ENCODE results near the gene CYTH4. TPM values are rescaled to one million over a fixed set of nuclear protein-coding genes. Genes with fewer than 3 reads are reported as not detected.

Gene CYTH4
- polyA plus RNA-seq, 1 donor (not counting 4 experiments of a cell fraction or from before 2014, with no cell fraction given): 0.05 TPM

GRCh38 chr22:37363261-37363992, 81.1 kb downstream of the CYTH4 start:
- dilution Hi-C loops (cut with MboI; ENCODE audit: extremely low pct_ligation_motif_present, low sequenced_read_pairs): no loop called here

More at GRCh38 chr22:37363261-37363992, 81.1 kb downstream of the CYTH4 start:
- Histone ChIP-seq H3K9ac (ENCODE audit: control insufficient read depth, extremely low read depth, insufficient read depth, low read length) (no peak overlapping the region), H3K27me3 (ENCODE audit: control insufficient read depth, extremely low read depth, insufficient read depth, low read length) (peaks cover under 1% of the 10 kb centered on the region), H3K27ac (ENCODE audit: control insufficient read depth, insufficient read depth, low read length) (no peak overlapping the region), H3K4me2 (ENCODE audit: control insufficient read depth, extremely low read depth, insufficient read depth, low read depth, low read length) (no peak overlapping the region), H3K4me1 (ENCODE audit: control insufficient read depth, extremely low read depth, insufficient read depth, low read length) (no peaks in the 10 kb centered on the region), H2AFZ (ENCODE audit: control insufficient read depth, low read length) (no peak overlapping the region), H3K79me2 (ENCODE audit: control insufficient read depth, insufficient read depth, low read length) (no peaks in the 10 kb centered on the region), H4K20me1 (ENCODE audit: control insufficient read depth, extremely low read depth, insufficient read depth, low read length) (no peaks in the 10 kb centered on the region), H3K9me1 (ENCODE audit: control insufficient read depth, extremely low read depth, insufficient read depth, low read length) (no peaks in the 10 kb centered on the region), H3K4me3 (ENCODE audit: control insufficient read depth in 2 of 3, extremely low read depth in 1 of 3, insufficient read depth in 2 of 3, low read depth in 1 of 3, low read length in 3 of 3) (no peak overlapping the region), H3K36me3 (ENCODE audit: control insufficient read depth in 2 of 2, extremely low read depth in 1 of 2, insufficient read depth in 2 of 2, low read length in 2 of 2) (no peaks in the 10 kb centered on the region), H3K9me3 (ENCODE audit: control insufficient read depth, low read depth, low read length) (no peaks in the 10 kb centered on the region)
- TF ChIP-seq, protein P1, sequence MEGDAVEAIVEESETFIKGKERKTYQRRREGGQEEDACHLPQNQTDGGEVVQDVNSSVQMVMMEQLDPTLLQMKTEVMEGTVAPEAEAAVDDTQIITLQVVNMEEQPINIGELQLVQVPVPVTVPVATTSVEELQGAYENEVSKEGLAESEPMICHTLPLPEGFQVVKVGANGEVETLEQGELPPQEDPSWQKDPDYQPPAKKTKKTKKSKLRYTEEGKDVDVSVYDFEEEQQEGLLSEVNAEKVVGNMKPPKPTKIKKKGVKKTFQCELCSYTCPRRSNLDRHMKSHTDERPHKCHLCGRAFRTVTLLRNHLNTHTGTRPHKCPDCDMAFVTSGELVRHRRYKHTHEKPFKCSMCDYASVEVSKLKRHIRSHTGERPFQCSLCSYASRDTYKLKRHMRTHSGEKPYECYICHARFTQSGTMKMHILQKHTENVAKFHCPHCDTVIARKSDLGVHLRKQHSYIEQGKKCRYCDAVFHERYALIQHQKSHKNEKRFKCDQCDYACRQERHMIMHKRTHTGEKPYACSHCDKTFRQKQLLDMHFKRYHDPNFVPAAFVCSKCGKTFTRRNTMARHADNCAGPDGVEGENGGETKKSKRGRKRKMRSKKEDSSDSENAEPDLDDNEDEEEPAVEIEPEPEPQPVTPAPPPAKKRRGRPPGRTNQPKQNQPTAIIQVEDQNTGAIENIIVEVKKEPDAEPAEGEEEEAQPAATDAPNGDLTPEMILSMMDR (optimal IDR thresholded peaks at IDR 0.05 in 1 of 3, IDR thresholded peaks at IDR 0.05 in 1 of 3, conservative IDR thresholded peaks at IDR 0.05 in 1 of 3; ENCODE audit: extremely low read depth in 1 of 3, insufficient read depth in 2 of 3, low read length in 3 of 3): no peak
- TF ChIP-seq EZH2 (IDR thresholded peaks at IDR 0.05; ENCODE audit: low read length): no peak
- DNase-seq (ENCODE audit: low read depth, low spot score) (no peak), FAIRE-seq (no peak)

Other genes starting within 250 kb of the CYTH4 start
- 16.3 to 22.6 TPM (median 18.6 TPM) in 3 replicates for gene KCTD17, start 230.8 kb upstream of the CYTH4 start, polyA plus RNA-seq
- gene TMPRSS6, start 172.8 kb upstream of the CYTH4 start, polyA plus RNA-seq: not detected in 3 replicates
- gene IL2RB, start 132.6 kb upstream of the CYTH4 start, polyA plus RNA-seq: 0.08 to 0.24 TPM (median 0.12 TPM) in 3 replicates
- 17.1 to 28.2 TPM (median 25.4 TPM) in 3 replicates for gene C1QTNF6, start 94.3 kb upstream of the CYTH4 start, polyA plus RNA-seq
- not detected in 3 replicates for gene SSTR3, start 70.0 kb upstream of the CYTH4 start, polyA plus RNA-seq
- 71.9 to 128 TPM (median 78.6 TPM) in 3 replicates for gene RAC2, start 38.2 kb upstream of the CYTH4 start, polyA plus RNA-seq
- gene ELFN2, start 145.0 kb downstream of the CYTH4 start, polyA plus RNA-seq: 0.13 to 0.28 TPM (median 0.19 TPM) in 3 replicates
- 4.1 to 5.9 TPM (median 5.8 TPM) in 3 replicates for gene MFNG, start 203.9 kb downstream of the CYTH4 start, polyA plus RNA-seq
- gene CARD10, start 236.9 kb downstream of the CYTH4 start, polyA plus RNA-seq: 32.2 to 50.8 TPM (median 40.1 TPM) in 3 replicates